PC-3 (cell line): ENCODE data around the gene ADPRHL1. TPM values are rescaled to one million over a fixed set of nuclear protein-coding genes. Genes with fewer than 3 reads are reported as not detected.

Experiments used
- ATAC-seq: fragments of 200-7000 bp; cut with Tn5 transposase; 2 replicates; pipeline ENCODE4 v1.9.1; 2020; ENCODE audit warnings: mild to moderate bottlenecking, moderate library complexity
- BruUV-seq: library from RNA; stranded (reverse); fragments of 400-500 nt; replicated peaks from 2 replicates; lab custom pipeline; 2021; lab: Mats Ljungman, UMichigan
- CTCF ChIA-PET: fragments of 300-600 bp; sonication (Branson Sonifier 250); formaldehyde crosslinking; loops from one replicate; lab custom pipeline; 2022; ENCODE audit warnings: antibody characterized with exemption; lab: Charles Lee
- POLR2A ChIA-PET: fragments of 300-600 bp; sonication (Branson Sonifier 250); formaldehyde crosslinking; loops from one replicate; lab custom pipeline; 2022; ENCODE audit warnings: antibody characterized with exemption; ENCODE audit not compliant: unreplicated experiment; lab: Charles Lee
- DNase-seq: peaks from one replicate; pipeline ENCODE4 v3.0.0-alpha.2; 2015
- H2AFZ ChIP-seq: fragments of 300-600 bp; sonication (generic); 2 replicates; pipeline ENCODE4 v1.6.0; 2016; ENCODE audit warnings: antibody characterized with exemption, low read length
- H3F3A ChIP-seq: fragments of 300-600 bp; sonication (generic); one replicate; pipeline ENCODE4 v1.6.0; 2017; ENCODE audit warnings: antibody characterized with exemption, low read length, control low read depth, mild to moderate bottlenecking; ENCODE audit not compliant: unreplicated experiment
- H3K27ac ChIP-seq: fragments of 300-600 bp; sonication (generic); 2 replicates; pipeline ENCODE4 v1.5.1; 2016; ENCODE audit warnings: mild to moderate bottlenecking, low read length
- H3K27me3 ChIP-seq: fragments of 300-600 bp; sonication (generic); 2 replicates; pipeline ENCODE4 v1.6.1; 2016; ENCODE audit warnings: low read length, mixed read lengths
- H3K36me3 ChIP-seq: fragments of 300-600 bp; sonication (generic); 2 replicates; pipeline ENCODE4 v1.6.1; 2016; ENCODE audit warnings: low read depth, mixed run types, low read length, mixed read lengths
- H3K4me1 ChIP-seq: fragments of 300-600 bp; sonication (generic); 2 replicates; pipeline ENCODE4 v1.5.1; 2016; ENCODE audit warnings: low read length; ENCODE audit not compliant: insufficient read depth
- H3K4me2 ChIP-seq: fragments of 300-600 bp; sonication (generic); 2 replicates; pipeline ENCODE4 v1.6.0; 2016; ENCODE audit warnings: low read length
- H3K4me3 ChIP-seq: fragments of 300-600 bp; sonication (generic); 2 replicates; pipeline ENCODE4 v1.5.1; 2016; ENCODE audit warnings: mild to moderate bottlenecking, low read length, mixed read lengths
- H3K79me2 ChIP-seq: fragments of 300-600 bp; sonication (generic); 2 replicates; pipeline ENCODE4 v1.6.1; 2017; ENCODE audit warnings: low read length, mixed read lengths
- H3K9ac ChIP-seq: fragments of 300-600 bp; sonication (generic); 2 replicates; pipeline ENCODE4 v1.6.0; 2016; ENCODE audit warnings: mild to moderate bottlenecking, low read length
- H3K9me2 ChIP-seq: fragments of 300-600 bp; sonication (generic); replicated peaks from 2 replicates; pipeline ENCODE4 v1.6.1; 2016; ENCODE audit warnings: mixed run types, low read length, mixed read lengths
- H3K9me3 ChIP-seq: fragments of 300-600 bp; sonication (generic); 2 replicates; pipeline ENCODE4 v1.6.1; 2016; ENCODE audit warnings: low read length, mixed read lengths
- H4K20me1 ChIP-seq: fragments of 300-600 bp; sonication (generic); 2 replicates; pipeline ENCODE4 v1.6.1; 2016; ENCODE audit warnings: low read length, mixed read lengths
- CTCF ChIP-seq: fragments of 300-600 bp; sonication (generic); conservative IDR thresholded peaks from 2 replicates; pipeline ENCODE4 v1.5.1; 2017; ENCODE audit warnings: antibody characterized with exemption, low read depth, mild to moderate bottlenecking, low read length
- EZH2 ChIP-seq: fragments of 300-600 bp; sonication (generic); IDR thresholded peaks from one replicate; pipeline ENCODE4 v1.6.1; 2017; ENCODE audit warnings: antibody characterized with exemption, mild to moderate bottlenecking, low read length; ENCODE audit not compliant: unreplicated experiment
- EZH2phosphoT487 ChIP-seq: fragments of 300-600 bp; sonication (generic); IDR thresholded peaks from 2 replicates; pipeline ENCODE4 v1.6.1; 2018; ENCODE audit warnings: mild to moderate bottlenecking, antibody characterized with exemption, low read length, borderline replicate concordance
- intact Hi-C: fragments of 100-400 bp; cut with micrococcal nuclease; formaldehyde crosslinking; loops from 2 replicates; pipeline ENCODE4 v1.9.0; 2023
- total RNA-seq: library from RNA; depleted of rRNA; stranded (reverse); fragments of >200 nt; gene quantifications from 2 replicates; pipeline ENCODE4 v1.2.3, GENCODE V29; 2014

The ADPRHL1 gene
- total RNA-seq, 1 experiment from 2014 or later, result 10.3 TPM

DNA sequence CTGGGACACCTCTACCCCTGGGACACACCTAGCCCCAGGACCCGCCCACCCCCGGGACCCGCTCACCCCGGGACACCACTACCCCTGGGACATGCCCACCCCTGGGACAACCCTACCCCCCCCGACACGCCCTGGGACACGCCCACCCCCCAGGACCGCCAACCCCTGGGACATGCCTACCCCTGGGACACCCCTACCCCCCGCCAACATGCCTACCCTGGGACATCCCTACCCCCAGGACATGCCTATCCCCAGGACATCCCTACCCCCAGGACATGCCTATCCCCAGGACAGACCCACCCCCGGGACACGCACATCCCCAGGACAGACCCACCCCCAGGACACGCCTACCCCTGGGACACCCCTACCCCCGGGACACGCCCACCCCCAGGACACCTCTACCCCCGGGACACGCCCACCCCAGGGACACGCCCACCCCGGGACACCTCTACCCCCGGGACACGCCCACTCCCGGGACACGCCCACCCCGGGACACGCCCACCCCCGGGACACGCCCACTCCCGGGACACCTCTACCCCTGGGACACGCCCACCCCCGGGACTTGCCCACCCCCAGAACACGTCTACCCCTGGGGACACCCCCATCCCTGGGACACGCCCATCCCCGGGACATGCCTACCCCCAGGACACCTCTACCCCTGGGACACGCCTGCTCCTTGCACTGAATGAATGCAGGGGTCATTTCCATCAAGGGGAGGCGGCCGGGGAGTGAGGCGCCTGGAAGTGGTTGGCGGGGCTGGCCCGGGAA is 32.3 kb downstream of the ADPRHL1 start:
- intact Hi-C loops, result no loop called here
- Histone ChIP-seq H3K4me2 (no peak overlapping the region), H3K79me2 (no peaks in the 10 kb centered on the region), H3K4me1 (no peaks in the 10 kb centered on the region), H4K20me1 (no peaks in the 10 kb centered on the region), H3K36me3 (no peaks in the 10 kb centered on the region), H3K4me3 (no peak overlapping the region), H3K9me3 (no peaks in the 10 kb centered on the region), H3K9me2 (no peaks in the 10 kb centered on the region), H3K9ac (no peak overlapping the region), H3K27me3 (no peaks in the 10 kb centered on the region), H2AFZ (no peak overlapping the region), H3F3A (no peaks in the 10 kb centered on the region), H3K27ac (no peak overlapping the region)
- ATAC-seq, result no peak; the same call in 1 of the 2 replicates
- CTCF ChIA-PET, result no interaction called here
- no TSS peak for BruUV-seq
- DNase-seq, result no peak
- TF ChIP-seq EZH2phosphoT487 (no peak), CTCF (no peak), EZH2 (no peak)
- POLR2A ChIA-PET, result no interaction called here

DNA sequence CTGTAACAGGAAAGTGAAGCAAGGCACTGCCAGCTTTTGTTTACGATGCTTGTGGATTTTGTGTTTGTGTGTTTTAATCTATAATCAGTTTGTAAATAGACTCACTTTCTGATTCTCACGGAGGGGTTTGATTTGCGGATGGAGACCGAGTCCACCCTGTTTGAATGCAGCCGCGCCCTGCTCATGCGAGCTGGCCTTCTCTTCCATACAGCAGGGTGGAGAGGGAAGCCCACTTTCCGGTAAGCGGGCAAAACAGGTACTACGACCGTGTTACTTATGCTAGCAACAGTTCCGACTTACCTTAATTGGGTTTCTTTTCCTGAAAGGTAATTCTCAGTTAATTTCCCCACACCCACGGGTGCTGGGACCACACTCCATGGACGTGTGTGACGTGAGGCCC is 33.1 kb downstream of the ADPRHL1 start:
- no peaks in the 10 kb centered on the region for H3K79me2 ChIP-seq
- no peak overlapping the region for H3K9ac ChIP-seq
- no peaks in the 10 kb centered on the region for H3F3A ChIP-seq
- no peaks in the 10 kb centered on the region for H3K9me3 ChIP-seq
- H3K4me2 ChIP-seq, result no peak overlapping the region
- no peak overlapping the region for H3K27ac ChIP-seq
- no peak for TF ChIP-seq EZH2phosphoT487
- no peak for TF ChIP-seq EZH2
- TF ChIP-seq CTCF, result no peak
- POLR2A ChIA-PET, result no interaction called here
- H2AFZ ChIP-seq, result no peak overlapping the region
- H3K27me3 ChIP-seq, result no peaks in the 10 kb centered on the region
- no peaks in the 10 kb centered on the region for H3K9me2 ChIP-seq
- no TSS peak for BruUV-seq
- no peaks in the 10 kb centered on the region for H3K36me3 ChIP-seq
- no peaks in the 10 kb centered on the region for H4K20me1 ChIP-seq
- ATAC-seq (no peak), DNase-seq (no peak)
- H3K4me3 ChIP-seq, result no peak overlapping the region
- CTCF ChIA-PET, result no interaction called here
- intact Hi-C loops, result no loop called here
- no peaks in the 10 kb centered on the region for H3K4me1 ChIP-seq

DNA sequence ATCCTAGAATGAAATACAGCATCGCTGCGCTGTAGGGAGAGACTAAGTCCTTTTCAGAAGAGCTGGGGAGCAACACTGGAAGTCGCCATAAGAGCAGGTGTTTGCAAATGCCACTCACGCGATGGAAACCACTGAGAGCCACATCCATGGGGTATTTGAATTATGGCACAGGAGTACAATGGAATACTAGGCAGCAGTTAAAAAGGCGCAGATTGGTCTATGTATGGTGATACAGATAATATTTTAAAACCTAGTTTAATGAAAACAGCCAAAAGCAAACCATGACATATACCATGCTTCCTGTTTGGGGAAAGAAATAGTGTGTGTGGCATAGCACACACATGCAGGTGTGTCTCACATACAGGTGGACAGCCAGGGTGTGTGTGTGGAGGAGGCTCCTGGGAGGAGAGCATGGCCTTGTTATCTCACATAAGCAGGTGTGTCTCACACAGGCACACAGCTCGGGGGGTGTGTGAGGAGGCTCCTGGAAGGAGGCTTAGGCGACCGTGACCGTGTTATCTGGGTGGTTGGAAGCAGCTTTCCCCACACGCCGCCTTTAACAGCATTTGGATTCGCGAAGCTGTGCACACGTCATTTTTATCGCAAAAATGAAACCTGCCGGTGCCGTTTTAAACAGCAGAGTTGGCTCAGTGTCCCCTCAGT is 33.6 kb downstream of the ADPRHL1 start:
- POLR2A ChIA-PET, result interaction anchor here (0.7 kb wide), 1 partner anchor 45 kb away, joined by 4 read pairs; no protein-coding TSS in a partner anchor
- intact Hi-C loops, result no loop called here
- H3K4me2 ChIP-seq, result no peak overlapping the region
- no peak for DNase-seq
- H3K4me3 ChIP-seq, result no peak overlapping the region
- no peaks in the 10 kb centered on the region for H3K4me1 ChIP-seq
- no peaks in the 10 kb centered on the region for H3K36me3 ChIP-seq
- CTCF ChIA-PET, result no interaction called here
- no peaks in the 10 kb centered on the region for H3F3A ChIP-seq
- no peaks in the 10 kb centered on the region for H4K20me1 ChIP-seq
- H2AFZ ChIP-seq, result no peak overlapping the region
- H3K9me3 ChIP-seq, result no peaks in the 10 kb centered on the region
- TF ChIP-seq CTCF (no peak), EZH2phosphoT487 (no peak), EZH2 (no peak)
- ATAC-seq, result no peak
- H3K27ac ChIP-seq, result no peak overlapping the region
- H3K27me3 ChIP-seq, result no peaks in the 10 kb centered on the region
- no TSS peak for BruUV-seq
- no peaks in the 10 kb centered on the region for H3K9me2 ChIP-seq
- no peak overlapping the region for H3K9ac ChIP-seq
- no peaks in the 10 kb centered on the region for H3K79me2 ChIP-seq
